ENCODE results near the gene PLCB4. TPM values are rescaled to one million over a fixed set of nuclear protein-coding genes. Genes with fewer than 3 reads are reported as not detected.

PLCB4 gene
- total RNA-seq, 1 donor from 2014 or later, result 19.9 TPM

GRCh38 chr20:9416421-9416820, 347.5 kb downstream of the PLCB4 start:
- no peaks in the 10 kb centered on the region for H3K27me3 ChIP-seq (ENCODE audit: control insufficient read depth, insufficient read depth, low read length)
- TF ChIP-seq CTCF (IDR thresholded peaks at IDR 0.05; ENCODE audit: insufficient read depth, low read length, poor library complexity, severe bottlenecking), result no peak
- no peak overlapping the region for H3K4me3 ChIP-seq (ENCODE audit: low read depth, low read length)
- no peak for DNase-seq (ENCODE audit: low read depth)
- H3K36me3 ChIP-seq (ENCODE audit: control insufficient read depth, insufficient read depth, low read length), result peaks cover 3% of the 10 kb centered on the region

GRCh38 chr20:9417665-9418064, 348.8 kb downstream of the PLCB4 start:
- Histone ChIP-seq H3K36me3 (ENCODE audit: control insufficient read depth, insufficient read depth, low read length) (peaks cover 3% of the 10 kb centered on the region), H3K27me3 (ENCODE audit: control insufficient read depth, insufficient read depth, low read length) (no peaks in the 10 kb centered on the region), H3K4me3 (ENCODE audit: low read depth, low read length) (no peak overlapping the region)
- DNase-seq (ENCODE audit: low read depth), result no peak
- TF ChIP-seq CTCF (IDR thresholded peaks at IDR 0.05; ENCODE audit: insufficient read depth, low read length, poor library complexity, severe bottlenecking), result no peak

- TF ChIP-seq CTCF (IDR thresholded peaks at IDR 0.05; ENCODE audit: insufficient read depth, low read length, poor library complexity, severe bottlenecking), result no peak
- DNase-seq (ENCODE audit: low read depth), result no peak
- Histone ChIP-seq H3K4me3 (ENCODE audit: low read depth, low read length) (no peak overlapping the region), H3K27me3 (ENCODE audit: control insufficient read depth, insufficient read depth, low read length) (no peaks in the 10 kb centered on the region), H3K36me3 (ENCODE audit: control insufficient read depth, insufficient read depth, low read length) (peaks cover 1% of the 10 kb centered on the region)
Measured at GRCh38 chr20:9422321-9423057, 353.6 kb downstream of the PLCB4 start.

- DNase-seq (ENCODE audit: low read depth), result no peak
- H3K27me3 ChIP-seq (ENCODE audit: control insufficient read depth, insufficient read depth, low read length), result no peaks in the 10 kb centered on the region
- H3K36me3 ChIP-seq (ENCODE audit: control insufficient read depth, insufficient read depth, low read length), result peaks cover 1% of the 10 kb centered on the region
- H3K4me3 ChIP-seq (ENCODE audit: low read depth, low read length), result no peak overlapping the region
- no peak for TF ChIP-seq CTCF (IDR thresholded peaks at IDR 0.05; ENCODE audit: insufficient read depth, low read length, poor library complexity, severe bottlenecking)
Measured at GRCh38 chr20:9424551-9424950, 355.7 kb downstream of the PLCB4 start.

GRCh38 chr20:9427430-9428291, 358.8 kb downstream of the PLCB4 start:
- TF ChIP-seq CTCF (IDR thresholded peaks at IDR 0.05; ENCODE audit: insufficient read depth, low read length, poor library complexity, severe bottlenecking), result no peak
- peaks cover 1% of the 10 kb centered on the region for H3K36me3 ChIP-seq (ENCODE audit: control insufficient read depth, insufficient read depth, low read length)
- H3K27me3 ChIP-seq (ENCODE audit: control insufficient read depth, insufficient read depth, low read length), result no peaks in the 10 kb centered on the region
- no peak overlapping the region for H3K4me3 ChIP-seq (ENCODE audit: low read depth, low read length)
- no peak for DNase-seq (ENCODE audit: low read depth)

Measured in kidney epithelial cell (primary cell).